Measurements from ENCODE around the gene FGF2. TPM values are rescaled to one million over a fixed set of nuclear protein-coding genes. Genes with fewer than 3 reads are reported as not detected.

Gene FGF2
- polyA plus RNA-seq, 1 of the 3 experiments (the other 2 are of a cell fraction): 11.1 TPM

DNA sequence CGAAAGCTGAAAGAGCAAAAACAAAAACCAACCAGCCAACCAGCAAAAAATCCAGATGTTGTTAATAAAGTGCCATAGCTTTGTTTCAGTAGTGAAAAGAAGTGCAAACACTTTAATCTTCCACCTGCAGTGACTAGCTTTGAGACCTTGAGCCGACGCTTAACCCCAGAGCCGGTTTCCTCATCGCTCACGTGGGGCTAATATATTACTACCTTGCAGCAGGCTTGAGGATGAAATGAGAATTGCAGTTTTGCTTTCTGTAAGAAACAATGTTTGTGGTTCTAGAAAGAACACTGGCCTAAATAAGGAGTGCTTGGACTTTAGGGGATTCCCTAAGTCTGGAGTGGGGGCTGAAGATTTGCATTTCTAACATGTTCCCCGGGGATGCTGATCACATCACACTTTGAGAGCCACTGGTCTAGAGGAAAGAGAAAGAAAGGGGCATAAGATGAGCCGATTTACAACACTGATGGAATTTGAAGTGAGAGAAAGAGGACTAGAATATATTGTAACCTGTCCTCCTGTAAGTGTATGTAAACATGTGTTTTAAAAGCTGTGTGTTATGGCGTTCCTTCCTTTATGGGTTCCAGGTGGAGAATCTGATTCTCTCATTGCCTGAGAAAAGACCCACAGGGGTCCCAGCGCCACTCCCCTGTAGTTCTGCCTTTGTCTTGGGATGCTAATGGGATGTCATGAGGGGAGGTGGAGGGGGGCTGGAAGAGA lies 1.4 kb downstream of the FGF2 start:
- Histone ChIP-seq H3K4me3 (ENCODE audit: low read depth in 2 of 2, low read length in 1 of 2) (peak overlapping the region; percentile 87 to 96), H3F3A (replicated peaks; ENCODE audit: insufficient read depth) (peaks cover 11% of the 10 kb centered on the region), H3K27me3 (ENCODE audit: insufficient read depth) (no peaks in the 10 kb centered on the region), H3K27ac (ENCODE audit: low read depth in 2 of 2, low read length in 1 of 2) (peak overlapping the region; percentile 69 to 77), H3K9me2 (no peaks in the 10 kb centered on the region), H3K9me3 (no peaks in the 10 kb centered on the region), H3K4me2 (peak overlapping the region; percentile 90), H2AFZ (ENCODE audit: low read depth) (peak overlapping the region; percentile 45), H3K4me1 (ENCODE audit: control insufficient read depth in 1 of 2, insufficient read depth in 2 of 2, low read depth in 1 of 2, low read length in 1 of 2) (peaks cover 5 to 11% of the 10 kb centered on the region in 2 experiments; a peak in 2 of 4 replicates), H3K9ac (peak overlapping the region; percentile 89), H4K20me1 (ENCODE audit: insufficient read depth) (peaks cover 33% of the 10 kb centered on the region), H3K79me2 (ENCODE audit: insufficient read depth) (peaks cover 61% of the 10 kb centered on the region), H3K36me3 (replicated peaks in 1 of 2; ENCODE audit: control insufficient read depth in 1 of 2, insufficient read depth in 2 of 2, low read length in 1 of 2) (peaks cover 0 to 27% of the 10 kb centered on the region in 2 experiments)
- CTCF ChIA-PET: interaction anchor here (0.8 to 2.1 kb wide), 11 partner anchors 10 to 87 kb away, joined by 3 to 9 read pairs (median 3); no protein-coding TSS in a partner anchor
- POLR2A ChIA-PET: no interaction called here
- DNase-seq: peak; percentile 60
- 13% methylated on average over 10 of the region's 10 CpGs for WGBS (ENCODE audit: low lambda C conversion rate)
- TF ChIP-seq EZH2phosphoT487 (IDR thresholded peaks at IDR 0.05; ENCODE audit: borderline replicate concordance, low read depth) (no peak), SIN3A (IDR thresholded peaks at IDR 0.05; ENCODE audit: borderline replicate concordance, low read depth, low read length) (no peak; the same call in 1 of the 2 replicates), TCF12 (IDR thresholded peaks at IDR 0.05) (no peak), NRF1 (IDR thresholded peaks at IDR 0.05; ENCODE audit: low read depth, low read length) (no peak), TAF1 (IDR thresholded peaks at IDR 0.05; ENCODE audit: borderline replicate concordance, low read depth, low read length) (peak; percentile 33; the same call in 1 of the 2 replicates), FOSL2 (IDR thresholded peaks at IDR 0.05; ENCODE audit: borderline replicate concordance, low read depth) (no peak), YY1 (IDR thresholded peaks at IDR 0.05; ENCODE audit: low read depth) (no peak), FOXJ3 (CRISPR knock-in tag; IDR thresholded peaks at IDR 0.05) (no peak), CHD2 (IDR thresholded peaks at IDR 0.05; ENCODE audit: low read length, partially characterized antibody) (no peak), POLR2AphosphoS5 (IDR thresholded peaks at IDR 0.05; ENCODE audit: low read depth, low read length) (no peak), GABPA (IDR thresholded peaks at IDR 0.05; ENCODE audit: low read depth) (no peak), MXI1 (IDR thresholded peaks at IDR 0.05; ENCODE audit: low read depth, low read length) (peak; percentile 81), NFIC (IDR thresholded peaks at IDR 0.05; ENCODE audit: borderline replicate concordance) (no peak), SMC3 (IDR thresholded peaks at IDR 0.05; ENCODE audit: low read depth, low read length) (no peak), GATA2 (CRISPR knock-in tag; IDR thresholded peaks at IDR 0.05) (no peak), RAD21 (IDR thresholded peaks at IDR 0.05; ENCODE audit: low read length) (no peak; the same call in 1 of the 2 replicates), RFX5 (IDR thresholded peaks at IDR 0.05; ENCODE audit: low read length) (no peak), EP300 (IDR thresholded peaks at IDR 0.05; ENCODE audit: borderline replicate concordance in 1 of 2, low read depth in 1 of 2, low read length in 1 of 2) (no peak)
- TF ChIP-seq, protein P1, sequence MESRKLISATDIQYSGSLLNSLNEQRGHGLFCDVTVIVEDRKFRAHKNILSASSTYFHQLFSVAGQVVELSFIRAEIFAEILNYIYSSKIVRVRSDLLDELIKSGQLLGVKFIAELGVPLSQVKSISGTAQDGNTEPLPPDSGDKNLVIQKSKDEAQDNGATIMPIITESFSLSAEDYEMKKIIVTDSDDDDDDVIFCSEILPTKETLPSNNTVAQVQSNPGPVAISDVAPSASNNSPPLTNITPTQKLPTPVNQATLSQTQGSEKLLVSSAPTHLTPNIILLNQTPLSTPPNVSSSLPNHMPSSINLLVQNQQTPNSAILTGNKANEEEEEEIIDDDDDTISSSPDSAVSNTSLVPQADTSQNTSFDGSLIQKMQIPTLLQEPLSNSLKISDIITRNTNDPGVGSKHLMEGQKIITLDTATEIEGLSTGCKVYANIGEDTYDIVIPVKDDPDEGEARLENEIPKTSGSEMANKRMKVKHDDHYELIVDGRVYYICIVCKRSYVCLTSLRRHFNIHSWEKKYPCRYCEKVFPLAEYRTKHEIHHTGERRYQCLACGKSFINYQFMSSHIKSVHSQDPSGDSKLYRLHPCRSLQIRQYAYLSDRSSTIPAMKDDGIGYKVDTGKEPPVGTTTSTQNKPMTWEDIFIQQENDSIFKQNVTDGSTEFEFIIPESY (IDR thresholded peaks at IDR 0.05; ENCODE audit: borderline replicate concordance, low read depth): no peak
- TF ChIP-seq, protein P2, sequence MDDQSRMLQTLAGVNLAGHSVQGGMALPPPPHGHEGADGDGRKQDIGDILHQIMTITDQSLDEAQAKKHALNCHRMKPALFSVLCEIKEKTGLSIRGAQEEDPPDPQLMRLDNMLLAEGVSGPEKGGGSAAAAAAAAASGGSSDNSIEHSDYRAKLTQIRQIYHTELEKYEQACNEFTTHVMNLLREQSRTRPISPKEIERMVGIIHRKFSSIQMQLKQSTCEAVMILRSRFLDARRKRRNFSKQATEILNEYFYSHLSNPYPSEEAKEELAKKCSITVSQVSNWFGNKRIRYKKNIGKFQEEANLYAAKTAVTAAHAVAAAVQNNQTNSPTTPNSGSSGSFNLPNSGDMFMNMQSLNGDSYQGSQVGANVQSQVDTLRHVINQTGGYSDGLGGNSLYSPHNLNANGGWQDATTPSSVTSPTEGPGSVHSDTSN (IDR thresholded peaks at IDR 0.05): no peak
- TF ChIP-seq, protein P3, sequence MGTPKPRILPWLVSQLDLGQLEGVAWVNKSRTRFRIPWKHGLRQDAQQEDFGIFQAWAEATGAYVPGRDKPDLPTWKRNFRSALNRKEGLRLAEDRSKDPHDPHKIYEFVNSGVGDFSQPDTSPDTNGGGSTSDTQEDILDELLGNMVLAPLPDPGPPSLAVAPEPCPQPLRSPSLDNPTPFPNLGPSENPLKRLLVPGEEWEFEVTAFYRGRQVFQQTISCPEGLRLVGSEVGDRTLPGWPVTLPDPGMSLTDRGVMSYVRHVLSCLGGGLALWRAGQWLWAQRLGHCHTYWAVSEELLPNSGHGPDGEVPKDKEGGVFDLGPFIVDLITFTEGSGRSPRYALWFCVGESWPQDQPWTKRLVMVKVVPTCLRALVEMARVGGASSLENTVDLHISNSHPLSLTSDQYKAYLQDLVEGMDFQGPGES (IDR thresholded peaks at IDR 0.05; ENCODE audit: low read depth, low read length): no peak
- TF ChIP-seq, protein P4, sequence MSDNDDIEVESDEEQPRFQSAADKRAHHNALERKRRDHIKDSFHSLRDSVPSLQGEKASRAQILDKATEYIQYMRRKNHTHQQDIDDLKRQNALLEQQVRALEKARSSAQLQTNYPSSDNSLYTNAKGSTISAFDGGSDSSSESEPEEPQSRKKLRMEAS (IDR thresholded peaks at IDR 0.05; ENCODE audit: low read depth): peak; percentile 70
- TF ChIP-seq, protein P5, sequence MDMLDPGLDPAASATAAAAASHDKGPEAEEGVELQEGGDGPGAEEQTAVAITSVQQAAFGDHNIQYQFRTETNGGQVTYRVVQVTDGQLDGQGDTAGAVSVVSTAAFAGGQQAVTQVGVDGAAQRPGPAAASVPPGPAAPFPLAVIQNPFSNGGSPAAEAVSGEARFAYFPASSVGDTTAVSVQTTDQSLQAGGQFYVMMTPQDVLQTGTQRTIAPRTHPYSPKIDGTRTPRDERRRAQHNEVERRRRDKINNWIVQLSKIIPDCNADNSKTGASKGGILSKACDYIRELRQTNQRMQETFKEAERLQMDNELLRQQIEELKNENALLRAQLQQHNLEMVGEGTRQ (IDR thresholded peaks at IDR 0.05; ENCODE audit: borderline replicate concordance, low read depth, low read length): no peak
- TF ChIP-seq, protein P6, sequence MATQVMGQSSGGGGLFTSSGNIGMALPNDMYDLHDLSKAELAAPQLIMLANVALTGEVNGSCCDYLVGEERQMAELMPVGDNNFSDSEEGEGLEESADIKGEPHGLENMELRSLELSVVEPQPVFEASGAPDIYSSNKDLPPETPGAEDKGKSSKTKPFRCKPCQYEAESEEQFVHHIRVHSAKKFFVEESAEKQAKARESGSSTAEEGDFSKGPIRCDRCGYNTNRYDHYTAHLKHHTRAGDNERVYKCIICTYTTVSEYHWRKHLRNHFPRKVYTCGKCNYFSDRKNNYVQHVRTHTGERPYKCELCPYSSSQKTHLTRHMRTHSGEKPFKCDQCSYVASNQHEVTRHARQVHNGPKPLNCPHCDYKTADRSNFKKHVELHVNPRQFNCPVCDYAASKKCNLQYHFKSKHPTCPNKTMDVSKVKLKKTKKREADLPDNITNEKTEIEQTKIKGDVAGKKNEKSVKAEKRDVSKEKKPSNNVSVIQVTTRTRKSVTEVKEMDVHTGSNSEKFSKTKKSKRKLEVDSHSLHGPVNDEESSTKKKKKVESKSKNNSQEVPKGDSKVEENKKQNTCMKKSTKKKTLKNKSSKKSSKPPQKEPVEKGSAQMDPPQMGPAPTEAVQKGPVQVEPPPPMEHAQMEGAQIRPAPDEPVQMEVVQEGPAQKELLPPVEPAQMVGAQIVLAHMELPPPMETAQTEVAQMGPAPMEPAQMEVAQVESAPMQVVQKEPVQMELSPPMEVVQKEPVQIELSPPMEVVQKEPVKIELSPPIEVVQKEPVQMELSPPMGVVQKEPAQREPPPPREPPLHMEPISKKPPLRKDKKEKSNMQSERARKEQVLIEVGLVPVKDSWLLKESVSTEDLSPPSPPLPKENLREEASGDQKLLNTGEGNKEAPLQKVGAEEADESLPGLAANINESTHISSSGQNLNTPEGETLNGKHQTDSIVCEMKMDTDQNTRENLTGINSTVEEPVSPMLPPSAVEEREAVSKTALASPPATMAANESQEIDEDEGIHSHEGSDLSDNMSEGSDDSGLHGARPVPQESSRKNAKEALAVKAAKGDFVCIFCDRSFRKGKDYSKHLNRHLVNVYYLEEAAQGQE (IDR thresholded peaks at IDR 0.05; ENCODE audit: low read depth, low read length): no peak

All from SK-N-SH (cell line).